IgD-negative memory B cell (primary cell): Measurements from ENCODE around the gene LRRC8C. TPM values are rescaled to one million over a fixed set of nuclear protein-coding genes. Genes with fewer than 3 reads are reported as not detected.
"Not testable (repeated sequence)": the region's sequence is repeated elsewhere in the genome, so short reads cannot be mapped to it uniquely, and the experiment has no call there.

ENCODE experiments used
- H3K27ac Mint-ChIP-seq, 3 donors: one replicate each; pipeline ENCODE4 v1.8.0; 2020 to 2022; ENCODE audit warnings: mild to moderate bottlenecking in 3 of 3, mixed read lengths in 3 of 3, moderate library complexity in 1 of 3
- H3K27me3 Mint-ChIP-seq: one replicate; pipeline ENCODE4 v1.8.0; 2021; ENCODE audit warnings: mixed read lengths
- H3K36me3 Mint-ChIP-seq: one replicate; pipeline ENCODE4 v1.8.0; 2020; ENCODE audit warnings: mild to moderate bottlenecking, mixed read lengths
- H3K4me1 Mint-ChIP-seq, 3 donors: one replicate each; pipeline ENCODE4 v1.8.0; 2020 to 2022; ENCODE audit warnings: mixed read lengths in 3 of 3, mild to moderate bottlenecking in 1 of 3
- H3K4me3 Mint-ChIP-seq, 4 donors: one replicate each; pipeline ENCODE4 v1.8.0; 2020 to 2022; ENCODE audit warnings: mild to moderate bottlenecking in 4 of 4, mixed read lengths in 4 of 4, moderate library complexity in 3 of 4
- H3K9me3 Mint-ChIP-seq, 3 donors: one replicate each; pipeline ENCODE4 v1.8.0; 2020 to 2021; ENCODE audit warnings: mixed read lengths in 3 of 3, mild to moderate bottlenecking in 1 of 3
- polyA plus RNA-seq: library from polyadenylated mRNA; unstranded; fragments of 300-500 nt; fragmentation: Illumina TruSeq; gene quantifications from one replicate; pipeline ENCODE4 v1.2.3, GENCODE V29; 2021

Gene LRRC8C
- polyA plus RNA-seq, 1 donor from 2014 or later: 2.9 TPM

DNA sequence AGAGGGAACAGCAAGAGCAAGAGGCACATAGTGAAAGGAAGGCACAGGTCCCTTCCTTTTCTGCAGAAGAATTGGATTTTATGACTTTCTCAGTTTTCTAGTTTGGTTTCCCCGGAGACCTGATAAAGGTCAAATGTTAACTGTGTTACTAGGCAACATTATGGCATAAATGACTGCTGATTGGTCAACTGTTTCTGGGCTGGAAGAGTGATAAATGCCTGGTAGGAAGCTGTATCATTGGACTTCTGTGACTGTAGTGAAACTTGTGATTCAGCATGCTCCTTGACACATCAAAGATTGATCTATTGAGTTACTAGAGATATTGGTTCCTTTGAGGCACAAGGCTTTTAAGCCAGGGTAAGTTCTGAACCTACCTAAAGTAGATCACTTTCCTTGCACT lies 55.7 kb downstream of the LRRC8C start:
- H3K4me1 Mint-ChIP-seq: peaks cover 17 to 23% (median 19%) of the 10 kb centered on the region in 3 donors
- no peaks in the 10 kb centered on the region for H3K9me3 Mint-ChIP-seq
- H3K27me3 Mint-ChIP-seq: no peaks in the 10 kb centered on the region
- H3K36me3 Mint-ChIP-seq: peaks cover 16% of the 10 kb centered on the region
- no peak overlapping the region for H3K4me3 Mint-ChIP-seq
- no peak overlapping the region for H3K27ac Mint-ChIP-seq

- Mint-ChIP-seq H3K27me3 (no peaks in the 10 kb centered on the region), H3K4me1 (peaks cover 23 to 29% (median 25%) of the 10 kb centered on the region in 3 donors), H3K9me3 (no peaks in the 10 kb centered on the region), H3K4me3 (no peak overlapping the region), H3K27ac (peak overlapping the region in 1 of 3 donors; percentile 1), H3K36me3 (peaks cover 16% of the 10 kb centered on the region)
These were observed 56.3 kb downstream of the LRRC8C start for GRCh38 chr1:89689234-89689633.

- Mint-ChIP-seq H3K27me3 (no peaks in the 10 kb centered on the region), H3K27ac (peak overlapping the region in 2 of 3 donors; percentile 18 to 72), H3K4me3 (no peak overlapping the region), H3K36me3 (peaks cover 16% of the 10 kb centered on the region), H3K4me1 (peaks cover 31 to 34% (median 31%) of the 10 kb centered on the region in 3 donors), H3K9me3 (no peaks in the 10 kb centered on the region)
These were observed 57.7 kb downstream of the LRRC8C start for GRCh38 chr1:89690595-89690994.

GRCh38 chr1:89692601-89693521 lies 59.9 kb downstream of the LRRC8C start:
- H3K36me3 Mint-ChIP-seq: peaks cover 8% of the 10 kb centered on the region
- H3K27ac Mint-ChIP-seq: peak overlapping the region; percentile 72 to 90 (median 87)
- peak overlapping the region; percentile 9 to 86 (median 51) for H3K4me3 Mint-ChIP-seq
- H3K9me3 Mint-ChIP-seq: no peaks in the 10 kb centered on the region
- no peaks in the 10 kb centered on the region for H3K27me3 Mint-ChIP-seq
- H3K4me1 Mint-ChIP-seq: peaks cover 36 to 41% (median 37%) of the 10 kb centered on the region in 3 donors

GRCh38 chr1:89695847-89696246 lies 62.9 kb downstream of the LRRC8C start:
- peak overlapping the region in 1 of 3 donors; percentile 24 for H3K27ac Mint-ChIP-seq

DNA sequence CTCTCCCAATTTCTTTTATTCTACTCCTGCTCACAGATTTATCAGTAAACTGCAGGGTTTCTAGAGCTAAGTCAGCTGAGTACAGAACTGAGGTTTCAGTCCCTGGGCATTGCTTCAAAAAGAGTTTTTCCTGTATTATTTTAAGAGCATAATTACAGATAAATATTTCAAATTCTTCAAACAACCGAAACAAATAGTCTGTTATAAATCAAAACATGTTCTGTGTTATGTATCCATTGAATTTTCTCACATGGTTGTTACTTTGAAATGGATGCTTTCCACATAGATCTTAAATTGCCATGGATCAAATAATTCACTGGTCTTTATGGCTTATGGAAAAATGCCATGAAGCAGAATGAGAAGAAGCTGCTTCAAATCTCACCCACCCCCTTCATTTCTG lies 64.5 kb downstream of the LRRC8C start:
- Mint-ChIP-seq H3K4me3 (no peak overlapping the region), H3K36me3 (peaks cover 3% of the 10 kb centered on the region), H3K27ac (no peak overlapping the region), H3K27me3 (no peaks in the 10 kb centered on the region), H3K9me3 (no peaks in the 10 kb centered on the region), H3K4me1 (peaks cover 46 to 66% (median 57%) of the 10 kb centered on the region in 3 donors)

More at GRCh38 chr1:89695847-89696246, 62.9 kb downstream of the LRRC8C start:
- Mint-ChIP-seq H3K4me1 (peaks cover 51 to 68% (median 60%) of the 10 kb centered on the region in 3 donors), H3K36me3 (peaks cover 2% of the 10 kb centered on the region), H3K4me3 (no peak overlapping the region), H3K9me3 (no peaks in the 10 kb centered on the region), H3K27me3 (no peaks in the 10 kb centered on the region)

- Mint-ChIP-seq H3K27ac (peak overlapping the region; percentile 3 to 84 (median 6)), H3K4me1 (peaks cover 39 to 58% (median 50%) of the 10 kb centered on the region in 3 donors), H3K4me3 (peak overlapping the region in 1 of 4 donors; percentile 83), H3K27me3 (no peaks in the 10 kb centered on the region), H3K9me3 (no peaks in the 10 kb centered on the region), H3K36me3 (peaks cover 3% of the 10 kb centered on the region)
These were observed 65.2 kb downstream of the LRRC8C start for GRCh38 chr1:89698020-89698560.

DNA sequence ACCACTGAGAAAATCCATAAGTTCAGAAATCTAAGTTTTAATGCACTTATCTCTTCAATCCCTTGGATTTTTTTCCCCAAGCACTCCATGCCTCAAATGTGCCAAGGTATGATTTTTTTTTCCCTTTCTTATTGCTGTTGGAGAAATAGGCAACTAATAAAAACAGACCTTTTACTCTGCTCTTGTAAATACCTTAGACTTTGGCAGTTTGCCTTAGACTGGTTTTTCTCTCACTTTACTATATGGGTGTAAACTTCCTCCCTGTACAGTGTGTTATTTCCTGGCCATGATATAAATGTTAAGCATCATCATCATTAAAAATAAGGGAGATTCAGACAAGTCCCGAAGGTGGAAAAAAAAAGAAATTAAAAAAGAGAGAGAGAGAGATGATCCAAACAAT lies 65.7 kb downstream of the LRRC8C start:
- peaks cover 3% of the 10 kb centered on the region for H3K36me3 Mint-ChIP-seq
- H3K4me1 Mint-ChIP-seq: peaks cover 39 to 56% (median 46%) of the 10 kb centered on the region in 3 donors
- peak overlapping the region in 2 of 3 donors; percentile 65 to 84 for H3K27ac Mint-ChIP-seq
- H3K4me3 Mint-ChIP-seq: peak overlapping the region; percentile 35 to 83 (median 56)
- H3K9me3 Mint-ChIP-seq: no peaks in the 10 kb centered on the region
- H3K27me3 Mint-ChIP-seq: no peaks in the 10 kb centered on the region

DNA sequence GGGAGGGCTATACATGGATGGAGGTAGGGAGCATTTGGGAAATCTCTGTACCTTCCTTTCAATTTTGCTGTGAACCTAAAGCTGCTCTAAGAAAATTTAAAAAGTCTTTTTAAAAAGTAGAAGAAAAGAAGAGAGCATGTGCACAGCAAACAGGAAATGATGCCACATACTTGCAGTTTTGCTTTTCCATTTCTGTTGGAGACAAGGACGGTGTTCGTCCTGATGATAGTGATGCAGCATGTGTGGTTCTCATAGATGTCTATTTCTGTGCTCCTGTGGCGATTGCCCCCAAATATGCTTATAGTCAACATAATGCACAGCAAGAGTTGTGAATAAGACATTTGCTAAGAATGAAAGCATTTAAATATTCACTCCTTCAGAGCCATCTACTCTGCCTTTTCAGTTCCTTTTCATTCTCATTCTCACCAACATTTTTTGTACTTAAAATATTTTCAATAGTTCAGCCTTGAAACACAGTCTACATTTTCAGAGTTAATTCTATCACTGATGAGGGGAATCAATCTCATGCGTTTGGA lies 66.6 kb downstream of the LRRC8C start:
- Mint-ChIP-seq H3K4me1 (peaks cover 37 to 56% (median 40%) of the 10 kb centered on the region in 3 donors), H3K9me3 (peaks cover 0 to 2% (median 0%) of the 10 kb centered on the region in 3 donors), H3K27me3 (no peaks in the 10 kb centered on the region), H3K36me3 (peaks cover 7% of the 10 kb centered on the region), H3K4me3 (peak overlapping the region in 3 of 4 donors; percentile 18 to 83 (median 58)), H3K27ac (peak overlapping the region in 1 of 3 donors; percentile 65)

DNA sequence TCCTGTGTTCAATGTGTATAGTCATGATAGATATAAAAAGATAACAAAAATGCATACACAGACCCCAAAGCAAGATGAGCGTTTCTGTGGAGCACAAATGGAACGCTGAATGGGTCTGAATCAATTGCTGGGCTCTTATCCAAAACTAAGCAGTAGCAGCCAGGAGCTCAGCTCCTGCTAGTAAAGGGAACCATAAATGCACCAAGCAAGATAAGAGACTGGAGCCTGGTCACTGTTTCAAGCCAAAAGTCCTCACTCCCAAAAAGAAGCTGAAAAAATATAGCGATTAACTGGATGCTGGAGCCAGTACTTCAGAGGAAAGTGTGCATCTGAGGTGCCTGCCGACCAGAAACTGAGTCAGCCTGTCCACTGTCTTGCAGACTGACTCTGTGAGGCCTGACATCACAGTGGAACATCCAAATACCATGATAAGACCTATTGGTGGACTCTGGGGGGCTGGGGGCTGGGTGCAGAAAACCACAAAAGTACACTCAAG lies 68.9 kb downstream of the LRRC8C start:
- peaks cover 0 to 2% (median 0%) of the 10 kb centered on the region in 3 donors for H3K9me3 Mint-ChIP-seq
- peaks cover 41 to 53% (median 49%) of the 10 kb centered on the region in 3 donors for H3K4me1 Mint-ChIP-seq
- H3K4me3 Mint-ChIP-seq: no peak overlapping the region
- H3K27ac Mint-ChIP-seq: peak overlapping the region in 1 of 3 donors; percentile 21
- no peaks in the 10 kb centered on the region for H3K27me3 Mint-ChIP-seq
- peaks cover 7% of the 10 kb centered on the region for H3K36me3 Mint-ChIP-seq

DNA sequence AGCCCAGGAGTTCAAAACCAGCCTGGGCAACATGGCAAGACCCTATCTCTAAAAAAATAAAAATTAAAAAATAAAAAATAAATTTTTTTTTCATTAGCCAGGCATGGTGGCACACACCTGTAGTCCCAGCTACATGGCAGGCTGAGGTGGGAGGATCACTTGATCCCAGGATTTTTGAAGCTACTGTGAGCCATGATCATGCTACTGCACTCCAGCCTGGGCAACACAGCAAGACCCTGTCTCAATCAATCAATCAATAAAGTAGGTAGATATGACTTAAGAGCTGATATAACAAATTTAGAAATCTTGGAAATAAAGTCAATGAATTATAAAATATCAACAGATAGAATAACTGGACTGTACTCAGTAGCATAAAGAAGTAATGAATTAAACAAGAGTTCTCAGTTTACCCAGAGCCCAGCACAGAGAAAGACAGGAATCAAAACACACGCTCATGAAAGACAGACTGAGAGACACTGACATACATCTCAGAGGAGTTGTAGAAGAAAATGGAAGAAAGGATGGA lies 69.7 kb downstream of the LRRC8C start:
- peaks cover 7% of the 10 kb centered on the region for H3K36me3 Mint-ChIP-seq
- H3K9me3 Mint-ChIP-seq: peaks cover 0 to 2% (median 0%) of the 10 kb centered on the region in 3 donors
- H3K4me1 Mint-ChIP-seq: peaks cover 44 to 58% (median 53%) of the 10 kb centered on the region in 3 donors
- H3K4me3 Mint-ChIP-seq: no peak overlapping the region
- H3K27ac Mint-ChIP-seq: no peak overlapping the region
- H3K27me3 Mint-ChIP-seq: no peaks in the 10 kb centered on the region

DNA sequence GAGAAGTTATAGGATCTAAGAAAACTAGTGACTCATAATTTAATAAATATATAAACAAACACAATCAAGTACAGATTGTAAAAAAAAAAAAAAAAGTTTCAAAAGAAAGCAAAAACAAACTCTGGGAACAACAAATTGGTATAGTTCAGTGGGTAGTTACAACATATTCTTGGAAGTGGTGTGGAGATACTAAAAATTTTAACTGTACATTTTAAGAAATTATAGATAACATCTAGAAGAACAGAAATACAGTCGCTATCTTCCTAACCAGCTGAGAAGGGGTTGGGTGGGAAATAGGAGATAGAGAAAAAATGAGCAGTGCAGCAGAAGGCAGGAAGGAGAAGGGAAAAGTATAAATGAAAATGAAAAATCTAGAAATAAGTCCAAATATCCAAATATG lies 70.5 kb downstream of the LRRC8C start:
- H3K27me3 Mint-ChIP-seq: peaks cover 2% of the 10 kb centered on the region
- peaks cover 7% of the 10 kb centered on the region for H3K36me3 Mint-ChIP-seq
- H3K4me3 Mint-ChIP-seq: no peak overlapping the region
- H3K4me1 Mint-ChIP-seq: peaks cover 44 to 58% (median 48%) of the 10 kb centered on the region in 3 donors
- H3K27ac Mint-ChIP-seq: no peak overlapping the region
- H3K9me3 Mint-ChIP-seq: peaks cover 0 to 2% (median 0%) of the 10 kb centered on the region in 3 donors

DNA sequence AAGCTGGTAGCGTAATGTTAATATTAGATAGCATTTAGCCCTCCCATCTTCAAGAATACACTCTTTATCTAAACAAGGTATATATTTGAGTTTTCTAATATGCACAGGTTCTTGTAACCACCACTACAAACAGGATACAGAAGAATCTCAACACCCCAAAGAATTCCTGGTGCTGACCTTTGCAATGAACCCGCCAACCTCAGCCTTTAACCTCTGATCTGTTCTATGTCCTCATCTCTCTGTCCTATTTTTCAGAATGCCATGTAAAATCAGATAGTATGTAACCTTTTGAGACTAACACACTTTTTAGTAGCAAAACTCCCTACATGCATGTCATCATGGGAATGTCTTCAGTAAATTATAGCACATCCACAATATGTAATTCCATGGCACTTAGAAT lies 71.1 kb downstream of the LRRC8C start:
- Mint-ChIP-seq H3K36me3 (peaks cover 9% of the 10 kb centered on the region), H3K27ac (no peak overlapping the region), H3K9me3 (peaks cover 0 to 2% (median 0%) of the 10 kb centered on the region in 3 donors), H3K4me3 (no peak overlapping the region), H3K4me1 (peaks cover 41 to 56% (median 44%) of the 10 kb centered on the region in 3 donors), H3K27me3 (peaks cover 2% of the 10 kb centered on the region)

DNA sequence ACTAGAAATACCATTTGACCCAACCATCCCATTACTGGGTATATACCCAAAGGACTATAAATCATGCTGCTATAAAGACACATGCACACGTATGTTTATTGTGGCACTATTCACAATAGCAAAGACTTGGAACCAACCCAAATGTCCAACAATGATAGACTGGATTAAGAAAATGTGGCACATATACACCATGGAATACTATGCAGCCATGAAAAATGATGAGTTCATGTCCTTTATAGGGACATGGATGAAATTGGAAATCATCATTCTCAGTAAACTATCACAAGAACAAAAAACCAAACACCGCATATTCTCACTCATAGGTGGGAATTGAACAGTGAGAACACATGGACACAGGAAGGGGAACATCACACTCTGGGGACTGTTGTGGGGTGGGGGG lies 72.0 kb downstream of the LRRC8C start:
- not testable (repeated sequence) for H3K27ac Mint-ChIP-seq, H3K36me3 Mint-ChIP-seq, H3K9me3 Mint-ChIP-seq, H3K27me3 Mint-ChIP-seq, H3K4me3 Mint-ChIP-seq
- peaks cover 35 to 47% (median 37%) of the 10 kb centered on the region in 3 donors for H3K4me1 Mint-ChIP-seq
